Natural killer cell treated with Interleukin-12 subunit alpha and Interleukin-12 subunit beta and Interleukin-15 and Interleukin-18, amount 100 ng/mL, for 72 hours (primary cell): ENCODE measurements around the gene EDDM13. TPM values are rescaled to one million over a fixed set of nuclear protein-coding genes. Genes with fewer than 3 reads are reported as not detected.
A peak's percentile ranks its signal among the peaks of the same experiment; 100 is the strongest.
"Not testable (repeated sequence)": the region's sequence is repeated elsewhere in the genome, so short reads cannot be mapped to it uniquely, and the experiment has no call there.

Experiments used
- ATAC-seq, 2 donors: fragments of 150-1000 bp; cut with Tn5 transposase in 1 of 2; sonication (Bioruptor Pico), chemical (Tn5 transposase) in 1 of 2; 2 replicates each; pipeline ENCODE4 v1.10.0; 2021
- DNase-seq: peaks from one replicate; pipeline ENCODE4 v3.0.0; 2022; ENCODE audit warnings: low spot score
- H3K27ac Mint-ChIP-seq, 2 donors: 1 replicate in 1 of 2; 2 replicates in 1 of 2; pipeline ENCODE4 v1.8.0; 2022; ENCODE audit warnings: mixed read lengths in 2 of 2, mild to moderate bottlenecking in 1 of 2, moderate library complexity in 1 of 2
- H3K27me3 Mint-ChIP-seq, 2 donors: 1 replicate in 1 of 2; 2 replicates in 1 of 2; pipeline ENCODE4 v1.8.0; 2022; ENCODE audit warnings: mixed read lengths in 2 of 2
- H3K36me3 Mint-ChIP-seq: one replicate; pipeline ENCODE4 v1.8.0; 2022; ENCODE audit warnings: mixed read lengths
- H3K4me1 Mint-ChIP-seq, 2 donors: 1 replicate in 1 of 2; 2 replicates in 1 of 2; pipeline ENCODE4 v1.8.0; 2022; ENCODE audit warnings: low read depth in 2 of 2, mixed read lengths in 2 of 2, mild to moderate bottlenecking in 1 of 2
- H3K4me3 Mint-ChIP-seq: one replicate; pipeline ENCODE4 v1.8.0; 2022; ENCODE audit warnings: mixed read lengths
- H3K9me3 Mint-ChIP-seq: 2 replicates; pipeline ENCODE4 v1.8.0; 2022; ENCODE audit warnings: mixed read lengths
- total RNA-seq, 2 donors: library from RNA; stranded (reverse); gene quantifications; one replicate each; pipeline ENCODE4 v1.2.3, GENCODE V29; 2022

EDDM13 gene
- total RNA-seq, 2 donors from 2014 or later, result 1.8 to 4.2 TPM

GRCh38 chr19:56306016-56306415 lies 33.5 kb downstream of the EDDM13 start:
- ATAC-seq, result no peak
- Mint-ChIP-seq H3K9me3 (peaks cover 5% of the 10 kb centered on the region), H3K4me3 (no peak overlapping the region), H3K36me3 (peaks cover 6% of the 10 kb centered on the region), H3K4me1 (peaks cover 20 to 22% of the 10 kb centered on the region in 2 donors), H3K27me3 (no peaks in the 10 kb centered on the region), H3K27ac (no peak overlapping the region)
- DNase-seq, result no peak

DNA sequence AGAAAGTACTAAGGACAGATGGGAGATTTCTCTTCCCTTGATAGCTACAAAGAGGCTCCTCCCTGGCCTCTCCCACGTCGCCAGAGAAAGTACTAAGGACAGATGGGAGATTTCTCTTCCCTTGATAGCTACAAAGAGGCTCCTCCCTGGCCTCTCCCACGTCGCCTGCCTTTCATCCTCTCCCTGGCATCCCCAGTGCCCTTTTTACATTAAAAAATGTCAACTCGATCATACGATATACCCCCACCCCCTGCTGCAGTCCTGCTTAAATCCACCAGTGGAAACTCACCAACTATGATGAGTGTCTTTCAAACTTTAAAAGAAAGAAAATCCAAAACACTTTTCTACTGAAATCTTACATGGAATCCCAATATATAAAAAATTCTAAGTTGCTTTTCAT lies 34.5 kb downstream of the EDDM13 start:
- not testable (repeated sequence) for H3K36me3 Mint-ChIP-seq, DNase-seq, H3K27ac Mint-ChIP-seq, H3K27me3 Mint-ChIP-seq, ATAC-seq, H3K4me3 Mint-ChIP-seq, H3K9me3 Mint-ChIP-seq
- peaks cover 12 to 14% of the 10 kb centered on the region in 2 donors for H3K4me1 Mint-ChIP-seq

DNA sequence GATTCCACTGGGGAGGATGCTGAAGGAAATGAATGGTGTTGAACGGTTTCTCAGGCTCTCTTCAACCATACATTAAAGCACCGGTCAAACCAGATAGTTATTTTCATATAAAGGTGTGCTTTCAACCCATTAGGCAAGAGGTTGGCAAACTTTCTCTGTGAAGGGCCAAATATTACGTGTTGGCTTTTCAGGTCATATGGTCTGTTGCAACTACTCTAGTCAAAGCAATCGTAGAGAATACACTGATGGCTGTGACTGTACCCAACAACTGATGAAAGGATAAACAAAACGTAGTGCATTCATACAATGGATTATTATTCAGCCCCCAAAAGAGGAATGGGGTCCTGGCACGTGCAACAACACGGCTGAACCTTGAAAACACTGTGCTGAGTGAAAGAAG lies 36.2 kb downstream of the EDDM13 start:
- H3K36me3 Mint-ChIP-seq, result peaks cover 6% of the 10 kb centered on the region
- no peak overlapping the region for H3K27ac Mint-ChIP-seq
- no peaks in the 10 kb centered on the region for H3K27me3 Mint-ChIP-seq
- no peak overlapping the region for H3K4me3 Mint-ChIP-seq
- ATAC-seq (no peak), DNase-seq (no peak)
- H3K4me1 Mint-ChIP-seq, result peaks cover 16 to 17% of the 10 kb centered on the region in 2 donors
- H3K9me3 Mint-ChIP-seq, result peaks cover 2% of the 10 kb centered on the region

DNA sequence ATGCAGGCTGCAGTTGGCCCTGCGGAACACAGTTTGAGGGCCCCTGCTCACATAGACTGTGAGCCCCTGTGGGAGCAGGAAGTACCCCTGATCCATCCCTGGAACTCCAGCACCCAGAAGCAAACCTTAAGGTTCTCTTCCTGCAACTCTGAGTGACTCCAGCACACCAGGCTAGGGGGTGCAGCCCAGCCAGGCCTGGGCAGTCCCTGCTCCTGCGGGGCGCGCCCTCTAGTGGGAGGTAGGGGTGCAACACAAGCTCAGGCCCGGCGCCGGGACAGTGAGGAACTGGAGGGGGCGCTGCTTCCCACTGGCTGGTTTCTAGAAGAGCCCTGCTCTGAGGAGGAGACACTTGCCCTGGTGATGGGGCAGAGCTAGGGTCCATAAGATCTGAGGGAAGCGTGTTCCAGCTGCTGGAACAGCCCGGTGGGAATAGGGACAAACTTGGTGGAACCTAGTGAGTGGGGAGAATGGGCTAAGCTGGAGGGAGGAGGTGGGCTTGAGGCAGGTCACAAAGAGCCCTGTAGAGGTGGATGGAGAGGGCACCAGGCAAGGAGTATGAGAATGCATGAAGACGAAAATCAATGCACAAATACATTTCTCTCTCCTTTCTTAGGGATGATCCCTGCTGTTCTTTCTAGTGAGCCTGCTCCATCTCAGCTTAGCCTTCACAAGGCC lies 37.1 kb downstream of the EDDM13 start:
- peak; percentile 58 to 59 for ATAC-seq
- no peak overlapping the region for H3K4me3 Mint-ChIP-seq
- no peaks in the 10 kb centered on the region for H3K27me3 Mint-ChIP-seq
- H3K4me1 Mint-ChIP-seq, result peaks cover 20 to 21% of the 10 kb centered on the region in 2 donors
- H3K36me3 Mint-ChIP-seq, result peaks cover 6% of the 10 kb centered on the region
- peaks cover 2% of the 10 kb centered on the region for H3K9me3 Mint-ChIP-seq
- H3K27ac Mint-ChIP-seq, result no peak overlapping the region
- peak; percentile 65 for DNase-seq

GRCh38 chr19:56310462-56310861 lies 37.9 kb downstream of the EDDM13 start:
- peaks cover 2% of the 10 kb centered on the region for H3K9me3 Mint-ChIP-seq
- DNase-seq, result no peak
- H3K4me3 Mint-ChIP-seq, result no peak overlapping the region
- peaks cover 20 to 21% of the 10 kb centered on the region in 2 donors for H3K4me1 Mint-ChIP-seq
- peaks cover 3% of the 10 kb centered on the region for H3K36me3 Mint-ChIP-seq
- H3K27me3 Mint-ChIP-seq, result no peaks in the 10 kb centered on the region
- ATAC-seq, result no peak
- H3K27ac Mint-ChIP-seq, result no peak overlapping the region

DNA sequence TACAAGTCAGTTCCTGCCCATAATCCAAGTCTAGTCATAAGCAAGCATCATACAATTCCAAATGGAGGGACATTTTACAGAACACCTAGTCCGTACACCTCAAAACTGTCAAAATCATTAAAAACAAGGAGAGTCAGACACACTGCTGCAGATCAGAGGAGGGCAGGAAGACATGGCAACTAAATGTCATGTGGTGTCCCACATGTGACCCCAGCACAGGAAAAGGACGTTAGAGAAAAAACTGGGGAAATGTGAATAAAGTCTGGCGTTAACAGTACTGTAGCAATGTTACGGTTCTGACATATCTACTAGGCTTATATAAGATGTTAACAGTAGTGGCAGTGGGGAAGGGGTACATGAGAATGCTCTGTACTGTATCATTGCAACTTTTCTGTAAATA lies 39.8 kb downstream of the EDDM13 start:
- Mint-ChIP-seq H3K4me1 (peaks cover 21 to 23% of the 10 kb centered on the region in 2 donors), H3K9me3 (peaks cover 2% of the 10 kb centered on the region), H3K27ac (peak overlapping the region; percentile 97), H3K27me3 (no peaks in the 10 kb centered on the region), H3K36me3 (no peaks in the 10 kb centered on the region), H3K4me3 (peak overlapping the region; percentile 36)
- ATAC-seq (no peak), DNase-seq (no peak)

DNA sequence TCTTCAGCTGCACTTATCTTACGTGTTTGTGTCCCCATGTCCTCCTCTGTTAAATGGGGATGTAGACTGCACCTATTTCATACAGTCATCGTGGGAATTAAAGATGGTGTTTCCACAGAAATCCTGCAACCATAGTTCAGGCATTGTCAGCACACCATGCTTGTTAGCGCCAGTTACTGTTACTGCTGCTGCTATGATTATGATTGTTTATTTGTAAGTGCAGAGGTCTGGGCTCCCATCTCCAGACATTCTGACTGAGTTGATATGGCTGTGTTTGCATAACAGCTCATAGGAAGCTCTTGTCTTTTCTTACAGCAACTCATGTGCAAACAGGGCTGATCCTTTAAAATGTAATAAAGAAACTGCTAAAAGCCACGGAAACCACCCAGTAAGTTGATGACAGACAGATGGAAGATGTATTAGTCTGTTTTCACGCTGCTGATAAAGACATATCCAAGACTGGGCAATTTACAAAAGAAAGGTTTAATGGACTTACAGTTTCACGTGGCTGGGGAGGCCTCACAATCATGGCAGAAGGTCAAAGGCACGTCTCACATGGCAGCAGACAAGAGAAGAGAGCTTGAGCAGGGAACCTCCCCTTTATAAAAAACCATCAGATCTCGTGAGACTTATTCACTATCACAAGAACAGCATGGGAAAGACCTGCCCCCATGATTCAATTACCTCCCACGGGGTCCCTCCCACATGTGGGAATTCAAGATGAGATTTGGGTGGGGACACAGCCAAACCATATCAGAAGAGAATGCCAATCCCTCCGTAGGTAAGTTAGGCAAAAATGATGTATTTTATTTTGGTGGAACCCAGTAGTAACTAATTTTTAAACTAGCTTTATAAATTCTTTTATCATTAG lies 40.5 kb downstream of the EDDM13 start:
- no peaks in the 10 kb centered on the region for H3K36me3 Mint-ChIP-seq

DNA sequence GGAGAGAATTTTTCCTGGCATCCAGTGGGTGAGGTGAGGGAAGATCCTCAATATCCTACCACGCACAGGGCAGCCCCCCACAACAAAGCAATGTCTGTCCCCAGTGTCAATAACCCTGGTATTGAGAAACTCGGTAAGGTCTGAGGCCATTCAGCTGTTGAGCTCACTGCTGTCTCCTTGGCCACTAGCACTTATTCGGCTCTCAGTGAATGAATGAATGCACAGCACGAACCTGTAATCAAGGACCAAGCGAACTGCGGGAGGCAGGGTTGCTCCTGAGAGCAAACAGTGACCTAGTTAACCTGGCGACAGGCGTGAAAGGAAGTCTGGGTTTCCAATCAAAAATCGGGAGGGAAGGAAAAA lies 41.5 kb downstream of the EDDM13 start:
- H3K27me3 Mint-ChIP-seq, result no peaks in the 10 kb centered on the region
- peak overlapping the region; percentile 97 for H3K27ac Mint-ChIP-seq
- H3K4me3 Mint-ChIP-seq, result peak overlapping the region; percentile 89
- H3K36me3 Mint-ChIP-seq, result no peaks in the 10 kb centered on the region
- ATAC-seq (no peak), DNase-seq (no peak)
- H3K4me1 Mint-ChIP-seq, result peaks cover 18 to 21% of the 10 kb centered on the region in 2 donors
- peaks cover 2% of the 10 kb centered on the region for H3K9me3 Mint-ChIP-seq

More for the DNA sequence above, 40.5 kb downstream of the EDDM13 start:
- H3K9me3 Mint-ChIP-seq, result peaks cover 2% of the 10 kb centered on the region
- ATAC-seq (no peak), DNase-seq (no peak)
- peak overlapping the region; percentile 89 for H3K4me3 Mint-ChIP-seq
- peak overlapping the region; percentile 97 for H3K27ac Mint-ChIP-seq
- H3K27me3 Mint-ChIP-seq, result no peaks in the 10 kb centered on the region
- peaks cover 21 to 23% of the 10 kb centered on the region in 2 donors for H3K4me1 Mint-ChIP-seq

DNA sequence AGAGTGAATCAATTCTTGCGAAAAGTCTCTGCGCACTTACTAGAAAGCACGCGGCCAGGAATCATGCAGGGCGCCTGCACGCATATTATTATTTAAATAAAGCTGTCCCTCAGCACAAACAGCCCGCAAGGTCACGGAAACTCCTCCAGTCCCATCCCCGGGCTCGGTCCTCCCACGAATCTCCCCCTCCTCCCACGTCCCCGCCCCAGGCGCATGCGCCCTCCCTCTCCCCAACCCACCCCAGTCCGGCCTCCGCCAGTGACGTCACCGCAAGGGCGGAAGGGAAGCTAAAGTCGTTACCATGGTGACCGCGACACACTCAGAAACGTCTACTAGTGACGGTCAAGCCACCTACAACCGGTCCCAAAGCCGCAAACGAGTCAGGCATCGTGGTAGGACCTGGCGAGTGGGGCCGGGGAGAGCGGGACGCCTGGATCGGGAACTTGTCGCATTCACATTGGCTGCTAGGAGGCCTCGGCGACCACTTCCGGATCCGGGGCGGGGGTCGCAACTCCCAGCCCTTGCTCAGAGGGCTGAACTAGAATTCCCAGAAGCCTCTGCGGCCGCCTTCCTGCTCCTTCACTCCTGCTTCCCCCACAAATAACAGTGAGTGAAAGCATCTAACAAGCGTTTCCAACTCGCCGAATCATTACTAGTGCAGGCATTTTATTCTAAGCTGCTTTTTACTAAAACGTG lies 42.0 kb downstream of the EDDM13 start, which contains the start of gene ZSCAN5A:
Gene ZSCAN5A (minus strand): TSS at position 459 of the 696 bp plus-strand sequence. CDS start 89,793 bp downstream, outside the sequence.
- peak; percentile 97 for DNase-seq
- Mint-ChIP-seq H3K36me3 (no peaks in the 10 kb centered on the region), H3K9me3 (peaks cover 2% of the 10 kb centered on the region), H3K27ac (peak within 1 kb of the TSS; percentile 97), H3K4me1 (peaks cover 16 to 19% of the 10 kb centered on the region in 2 donors), H3K4me3 (peak within 1 kb of the TSS; percentile 89), H3K27me3 (no peaks in the 10 kb centered on the region)
- peak; percentile 89 to 92 for ATAC-seq

- peak; percentile 90 to 92 for ATAC-seq
- Mint-ChIP-seq H3K4me1 (peaks cover 16 to 19% of the 10 kb centered on the region in 2 donors), H3K9me3 (peaks cover 2% of the 10 kb centered on the region)
These were observed 42.7 kb downstream of the EDDM13 start for GRCh38 chr19:56315077-56315828.

GRCh38 chr19:56316728-56317127 lies 44.2 kb downstream of the EDDM13 start:
- H3K9me3 Mint-ChIP-seq, result peaks cover 2% of the 10 kb centered on the region
- H3K27ac Mint-ChIP-seq, result peak overlapping the region in 1 of 2 donors; percentile 59
- H3K4me3 Mint-ChIP-seq, result peak overlapping the region; percentile 89
- peaks cover 16 to 19% of the 10 kb centered on the region in 2 donors for H3K4me1 Mint-ChIP-seq
- DNase-seq (no peak), ATAC-seq (no peak)
- no peaks in the 10 kb centered on the region for H3K36me3 Mint-ChIP-seq
- peaks cover 6 to 7% of the 10 kb centered on the region in 2 donors for H3K27me3 Mint-ChIP-seq

More at GRCh38 chr19:56315077-56315828, 42.7 kb downstream of the EDDM13 start:
- no peaks in the 10 kb centered on the region for H3K36me3 Mint-ChIP-seq
- peaks cover 0 to 4% of the 10 kb centered on the region in 2 donors for H3K27me3 Mint-ChIP-seq
- H3K4me3 Mint-ChIP-seq, result peak overlapping the region; percentile 89
- DNase-seq, result peak; percentile 95
- H3K27ac Mint-ChIP-seq, result peak overlapping the region; percentile 97

- Mint-ChIP-seq H3K27ac (no peak overlapping the region), H3K36me3 (no peaks in the 10 kb centered on the region), H3K4me3 (no peak overlapping the region), H3K27me3 (peaks cover 10 to 12% of the 10 kb centered on the region in 2 donors), H3K4me1 (peaks cover 14 to 15% of the 10 kb centered on the region in 2 donors), H3K9me3 (peaks cover 2% of the 10 kb centered on the region)
- no peak for ATAC-seq
- no peak for DNase-seq
These were observed 45.2 kb downstream of the EDDM13 start for GRCh38 chr19:56317749-56318148.

DNA sequence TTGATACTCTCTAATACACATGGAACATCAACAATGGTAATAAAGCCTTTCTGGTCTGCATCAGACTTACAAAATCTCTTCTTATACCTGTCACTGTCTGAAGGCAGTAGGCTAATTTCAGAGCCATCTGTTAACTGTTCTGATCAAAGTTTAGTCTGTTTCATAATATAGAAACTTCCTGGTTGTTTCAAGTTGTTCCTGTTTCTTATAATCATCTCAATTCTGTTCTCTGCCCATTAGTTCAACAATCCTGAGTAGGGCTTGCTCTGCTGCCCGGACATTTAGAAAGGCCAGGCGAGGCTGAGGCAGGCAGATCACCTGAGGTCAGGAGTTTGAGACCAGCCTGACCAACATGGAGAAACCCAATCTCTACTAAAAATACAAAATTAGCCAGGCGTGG lies 47.4 kb downstream of the EDDM13 start:
- no peak for DNase-seq
- Mint-ChIP-seq H3K4me3 (no peak overlapping the region), H3K4me1 (peaks cover 0 to 3% of the 10 kb centered on the region in 2 donors), H3K27ac (no peak overlapping the region), H3K9me3 (no peaks in the 10 kb centered on the region), H3K27me3 (peaks cover 13 to 19% of the 10 kb centered on the region in 2 donors), H3K36me3 (no peaks in the 10 kb centered on the region)
- ATAC-seq, result no peak
